ENCODE data around the gene KMT5C.

DNA sequence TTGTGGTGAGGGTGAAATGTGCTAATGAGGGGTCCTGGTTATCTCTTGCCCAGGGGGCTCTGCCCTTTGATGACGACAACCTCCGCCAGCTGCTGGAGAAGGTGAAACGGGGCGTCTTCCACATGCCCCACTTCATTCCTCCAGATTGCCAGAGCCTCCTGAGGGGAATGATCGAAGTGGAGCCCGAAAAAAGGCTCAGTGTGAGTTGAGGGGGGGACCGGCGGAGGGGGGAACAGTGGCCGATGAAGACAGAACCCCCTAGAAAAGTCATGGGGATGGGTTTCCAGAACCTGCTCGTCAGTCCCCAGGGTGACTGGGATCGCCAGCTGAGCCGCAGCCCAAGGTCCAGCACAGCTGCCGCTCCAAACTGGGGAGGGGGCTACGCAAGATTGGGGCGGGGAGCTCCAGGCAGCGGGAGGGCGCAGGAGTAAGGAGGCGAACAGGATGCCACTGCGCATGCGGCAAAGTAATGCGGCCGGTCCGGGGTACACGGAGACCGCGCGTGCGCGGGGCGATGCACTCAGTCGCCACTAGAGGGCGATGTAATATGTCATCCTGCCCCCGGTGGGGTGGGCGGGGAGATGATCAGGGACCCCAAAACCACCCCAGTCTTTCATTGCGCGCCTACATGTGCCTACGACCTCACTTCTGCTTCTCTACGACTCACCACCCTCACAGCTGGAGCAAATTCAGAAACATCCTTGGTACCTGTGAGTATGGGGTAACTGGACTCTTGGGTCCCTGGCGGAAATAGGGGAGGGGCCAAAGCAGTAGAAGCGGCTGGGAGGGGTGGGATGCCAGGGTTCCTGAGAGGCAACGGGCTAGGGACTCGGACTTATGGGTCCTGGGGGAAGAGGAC, 38.0 kb upstream of the KMT5C start:
- no peak for TF ChIP-seq POLR2A (IDR thresholded peaks at IDR 0.05; ENCODE audit: low read depth)
- TF ChIP-seq, protein P1, sequence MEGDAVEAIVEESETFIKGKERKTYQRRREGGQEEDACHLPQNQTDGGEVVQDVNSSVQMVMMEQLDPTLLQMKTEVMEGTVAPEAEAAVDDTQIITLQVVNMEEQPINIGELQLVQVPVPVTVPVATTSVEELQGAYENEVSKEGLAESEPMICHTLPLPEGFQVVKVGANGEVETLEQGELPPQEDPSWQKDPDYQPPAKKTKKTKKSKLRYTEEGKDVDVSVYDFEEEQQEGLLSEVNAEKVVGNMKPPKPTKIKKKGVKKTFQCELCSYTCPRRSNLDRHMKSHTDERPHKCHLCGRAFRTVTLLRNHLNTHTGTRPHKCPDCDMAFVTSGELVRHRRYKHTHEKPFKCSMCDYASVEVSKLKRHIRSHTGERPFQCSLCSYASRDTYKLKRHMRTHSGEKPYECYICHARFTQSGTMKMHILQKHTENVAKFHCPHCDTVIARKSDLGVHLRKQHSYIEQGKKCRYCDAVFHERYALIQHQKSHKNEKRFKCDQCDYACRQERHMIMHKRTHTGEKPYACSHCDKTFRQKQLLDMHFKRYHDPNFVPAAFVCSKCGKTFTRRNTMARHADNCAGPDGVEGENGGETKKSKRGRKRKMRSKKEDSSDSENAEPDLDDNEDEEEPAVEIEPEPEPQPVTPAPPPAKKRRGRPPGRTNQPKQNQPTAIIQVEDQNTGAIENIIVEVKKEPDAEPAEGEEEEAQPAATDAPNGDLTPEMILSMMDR (IDR thresholded peaks at IDR 0.05), result peak in 2 of 3 experiments; percentile 98 to 99
- TF ChIP-seq POLR2AphosphoS5 (IDR thresholded peaks at IDR 0.05), result peak in 1 of 2 donors; percentile 88

All from esophagus muscularis mucosa (tissue), 3 donors.